GM21737 (cell line): Measurements from ENCODE around the gene MANEAL.

ENCODE experiments used
- ATAC-seq: cut with Tn5 transposase; IDR thresholded peaks from one replicate; pipeline ENCODE4 v1.9.1; 2021; ENCODE audit warnings: mild to moderate bottlenecking, moderate library complexity; ENCODE audit not compliant: unreplicated experiment

MANEAL gene

GRCh38 chr1:37824001-37824400 is 30.4 kb downstream of the MANEAL start:
- no peak for ATAC-seq

- ATAC-seq = no peak
Measured at GRCh38 chr1:37825506-37825905, 31.9 kb downstream of the MANEAL start.

GRCh38 chr1:37828410-37829074 is 34.9 kb downstream of the MANEAL start:
- no peak for ATAC-seq

- ATAC-seq = no peak
Measured at GRCh38 chr1:37831109-37831508, 37.5 kb downstream of the MANEAL start.

GRCh38 chr1:37831809-37832208 is 38.2 kb downstream of the MANEAL start:
- no peak for ATAC-seq

DNA sequence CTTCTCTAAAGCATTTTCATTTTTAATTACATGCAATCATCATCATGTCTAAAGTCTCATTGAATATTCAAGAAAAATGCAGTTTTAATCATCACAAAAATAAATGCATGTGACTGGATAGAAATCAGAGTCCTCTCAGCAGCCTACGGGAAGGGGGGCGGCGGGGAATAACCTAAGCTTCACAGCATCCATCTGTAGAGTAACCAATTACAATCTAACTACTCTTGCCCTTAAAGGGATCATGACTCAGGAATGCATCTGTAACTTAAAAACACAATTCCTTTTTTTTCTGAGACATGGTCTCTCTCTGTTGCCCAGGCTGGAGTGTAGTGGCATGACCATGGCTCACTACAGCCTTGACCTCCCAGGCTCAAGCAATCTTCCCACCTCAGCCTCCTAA is 43.1 kb downstream of the MANEAL start:
- no peak for ATAC-seq

DNA sequence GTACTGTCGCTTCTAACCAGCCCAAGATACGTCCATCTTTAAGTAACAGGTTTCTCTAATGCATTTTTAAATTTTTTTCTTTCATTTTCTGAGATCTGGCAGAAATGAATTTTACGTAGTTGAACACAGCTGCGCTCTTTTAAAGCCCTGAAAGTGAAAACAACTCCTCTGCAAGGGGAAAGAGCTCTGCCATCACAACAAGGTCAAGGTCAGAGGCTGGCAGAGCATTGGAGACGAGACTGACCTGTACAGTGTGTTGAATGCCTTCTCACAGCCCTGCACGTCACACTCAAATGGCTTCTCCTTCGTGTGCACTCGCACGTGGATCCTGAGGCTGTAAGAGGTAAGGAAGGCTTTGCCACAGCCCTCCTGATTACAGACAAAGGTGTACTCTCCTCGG is 46.0 kb downstream of the MANEAL start:
- no peak for ATAC-seq

GRCh38 chr1:37840711-37841110 is 47.1 kb downstream of the MANEAL start:
- no peak for ATAC-seq

DNA sequence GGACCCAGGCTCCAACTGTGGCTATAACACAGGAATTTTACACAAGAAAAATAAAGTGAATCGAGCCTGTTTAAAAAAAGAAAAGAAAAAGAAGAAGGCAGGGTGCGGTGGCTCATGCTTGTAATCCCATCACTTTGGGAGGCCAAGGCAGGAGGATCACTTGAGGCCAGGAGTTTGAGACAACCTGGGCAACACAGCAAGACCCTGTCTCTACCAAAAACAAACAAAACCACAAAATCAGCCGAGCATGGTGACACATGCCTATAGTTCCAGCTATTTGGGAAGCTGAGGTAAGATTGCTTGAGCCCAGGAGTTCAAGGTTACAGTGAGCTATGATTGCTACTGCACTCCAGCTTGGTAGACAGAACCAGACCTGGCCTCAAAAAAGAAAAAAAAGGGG is 48.0 kb downstream of the MANEAL start:
- no peak for ATAC-seq

GRCh38 chr1:37844536-37844935 is 50.9 kb downstream of the MANEAL start:
- ATAC-seq = no peak

- ATAC-seq = no peak
Measured at GRCh38 chr1:37845049-37845646, 51.5 kb downstream of the MANEAL start.

- ATAC-seq = no peak
Measured at GRCh38 chr1:37845786-37846185, 52.1 kb downstream of the MANEAL start.

GRCh38 chr1:37846647-37847339 is 53.1 kb downstream of the MANEAL start:
- ATAC-seq = no peak

- ATAC-seq = no peak
Measured at GRCh38 chr1:37849480-37849879, 55.8 kb downstream of the MANEAL start.

DNA sequence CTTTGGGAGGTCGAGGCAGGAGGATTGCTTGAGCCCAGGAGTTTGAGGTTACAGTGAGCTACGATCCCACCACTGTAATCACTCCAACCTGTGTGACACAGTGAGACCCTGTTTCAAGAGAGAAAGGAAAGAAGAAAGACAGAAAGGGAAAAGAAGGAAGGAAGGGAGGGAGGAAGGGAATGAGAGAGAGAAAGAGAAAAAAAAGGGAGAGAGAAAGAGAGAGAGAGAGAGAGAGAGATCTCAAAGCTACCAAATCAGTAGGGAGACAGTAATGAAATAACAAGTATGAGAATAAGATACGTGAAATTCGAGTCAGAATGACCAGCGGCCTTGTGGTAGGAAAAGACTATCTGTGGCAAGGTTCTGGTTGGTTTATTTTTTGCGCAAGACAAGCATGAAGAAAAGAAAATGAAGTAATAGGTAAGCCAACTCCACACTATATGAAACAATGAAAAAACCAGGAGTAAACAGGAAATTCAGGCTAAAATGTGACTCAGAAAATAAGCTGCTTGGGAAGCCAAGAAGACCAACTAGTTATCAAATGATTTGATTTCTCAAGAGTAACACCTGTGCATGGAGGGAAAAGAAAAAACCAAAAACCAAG is 56.8 kb downstream of the MANEAL start:
- ATAC-seq = no peak
